ENCODE measurements around the gene CREB3L1. TPM values are rescaled to one million over a fixed set of nuclear protein-coding genes. Genes with fewer than 3 reads are reported as not detected.

The CREB3L1 gene
- total RNA-seq, 4 donors from 2014 or later, result 1.3 to 8.7 (median 3.7) TPM

GRCh38 chr11:46250745-46251052, 26.8 kb upstream of the CREB3L1 start:
- DNase-seq (ENCODE audit: extremely low spot score), result no peak
- Histone ChIP-seq H3K36me3 (no peaks in the 10 kb centered on the region), H3K27ac (replicated peaks in 1 of 4) (no peak overlapping the region), H3K9me3 (no peaks in the 10 kb centered on the region), H3K4me1 (no peaks in the 10 kb centered on the region), H3K27me3 (no peaks in the 10 kb centered on the region), H3K4me3 (no peak overlapping the region)
- WGBS, result 92% methylated on average over 2 of the region's 2 CpGs
- no peak for TF ChIP-seq POLR2AphosphoS5 (IDR thresholded peaks at IDR 0.05)
- no peak for TF ChIP-seq EP300 (IDR thresholded peaks at IDR 0.05)
- no peak for TF ChIP-seq POLR2A (IDR thresholded peaks at IDR 0.05; ENCODE audit: low read depth)
- TF ChIP-seq CTCF (IDR thresholded peaks at IDR 0.05), result no peak
- intact Hi-C loops (cut with DNase I), result no loop called here

GRCh38 chr11:46251954-46252353, 25.5 kb upstream of the CREB3L1 start:
- intact Hi-C loops (cut with DNase I), result no loop called here

DNA sequence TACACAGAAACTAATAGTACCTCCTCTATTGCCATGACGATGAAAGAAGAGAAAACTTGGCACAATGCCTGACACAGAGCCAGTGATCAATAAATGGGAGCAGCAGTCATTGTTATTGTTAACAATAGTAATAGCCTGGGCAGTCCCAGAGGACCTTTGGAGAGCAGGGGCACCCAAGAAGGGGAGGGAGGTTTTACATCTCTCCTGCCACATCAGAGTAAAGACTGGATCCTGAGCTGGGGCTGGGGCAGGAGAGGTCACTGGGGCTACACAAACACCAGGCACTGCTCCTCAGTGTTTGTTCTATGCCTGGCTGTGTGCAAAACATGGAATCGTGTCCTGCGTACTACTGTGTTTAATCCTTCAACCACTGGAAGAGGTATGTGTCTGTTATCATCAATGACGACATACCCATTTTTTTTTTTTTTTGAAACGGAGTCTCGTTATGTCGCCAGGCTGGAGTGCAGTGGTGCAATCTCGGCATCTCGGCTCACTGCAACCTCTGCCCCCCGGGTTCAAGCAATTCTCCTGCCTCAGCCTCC, 25.0 kb upstream of the CREB3L1 start:
- no peak for DNase-seq (ENCODE audit: extremely low spot score)
- Histone ChIP-seq H3K36me3 (no peaks in the 10 kb centered on the region), H3K4me3 (no peak overlapping the region), H3K9me3 (no peaks in the 10 kb centered on the region), H3K27ac (replicated peaks in 1 of 4) (no peak overlapping the region), H3K4me1 (no peaks in the 10 kb centered on the region), H3K27me3 (no peaks in the 10 kb centered on the region)
- no peak for TF ChIP-seq EP300 (IDR thresholded peaks at IDR 0.05)
- intact Hi-C loops (cut with DNase I), result no loop called here
- 81% methylated on average over 10 of the region's 10 CpGs for WGBS

More at GRCh38 chr11:46251954-46252353, 25.5 kb upstream of the CREB3L1 start:
- 81% methylated on average over 5 of the region's 6 CpGs for WGBS
- TF ChIP-seq POLR2A (IDR thresholded peaks at IDR 0.05; ENCODE audit: low read depth) (no peak), CTCF (IDR thresholded peaks at IDR 0.05) (no peak), POLR2AphosphoS5 (IDR thresholded peaks at IDR 0.05) (no peak), EP300 (IDR thresholded peaks at IDR 0.05) (no peak)
- Histone ChIP-seq H3K36me3 (no peaks in the 10 kb centered on the region), H3K27ac (replicated peaks in 1 of 4) (no peak overlapping the region), H3K27me3 (no peaks in the 10 kb centered on the region), H3K4me3 (no peak overlapping the region), H3K4me1 (no peaks in the 10 kb centered on the region), H3K9me3 (no peaks in the 10 kb centered on the region)
- no peak for DNase-seq (ENCODE audit: extremely low spot score)

DNA sequence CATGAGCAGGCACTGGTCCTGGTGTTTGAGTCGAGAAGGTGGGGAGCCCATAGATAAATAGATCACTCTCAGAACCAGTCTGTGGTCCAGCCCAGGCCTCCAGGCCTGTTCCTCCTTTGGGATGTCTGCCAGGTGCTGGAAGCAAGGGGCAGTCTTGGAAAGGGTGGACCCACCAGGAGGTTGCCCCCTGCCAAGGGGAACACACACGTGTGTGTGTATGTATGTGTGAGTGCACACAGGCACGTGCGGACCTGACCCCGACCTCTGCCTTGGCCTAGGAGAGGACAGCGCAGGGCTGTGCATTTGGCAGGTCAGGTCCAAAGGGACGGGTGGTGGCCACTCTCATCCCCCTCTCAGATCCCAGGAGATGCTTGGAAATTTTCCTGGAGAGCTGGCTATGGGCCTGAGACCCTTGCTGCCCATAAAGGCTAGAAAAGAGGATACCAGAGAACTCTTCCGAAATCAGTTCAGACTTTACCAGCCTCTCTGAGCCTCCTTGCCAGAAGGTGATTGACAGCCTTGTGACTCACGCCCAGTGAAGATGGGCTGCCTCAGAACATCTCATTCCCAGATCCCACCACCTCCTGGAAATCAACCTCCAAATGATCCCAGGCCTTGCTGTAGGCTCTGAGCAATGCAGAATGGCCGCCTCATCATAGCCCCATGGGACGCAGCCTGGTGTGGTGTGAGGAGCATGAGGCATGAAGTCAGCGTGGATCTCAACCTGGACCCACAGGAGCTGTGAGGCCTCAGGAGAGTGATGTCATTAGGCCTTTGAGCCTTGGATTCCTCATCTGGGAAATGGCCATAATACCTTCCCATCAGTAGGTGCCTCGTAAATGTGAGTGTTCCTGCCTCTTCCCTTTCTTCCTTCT, 24.0 kb upstream of the CREB3L1 start:
- intact Hi-C loops (cut with DNase I), result no loop called here
- 83% methylated on average over 8 of the region's 13 CpGs for WGBS
- DNase-seq (ENCODE audit: extremely low spot score), result no peak
- no peak for TF ChIP-seq POLR2AphosphoS5 (IDR thresholded peaks at IDR 0.05)
- TF ChIP-seq POLR2A (IDR thresholded peaks at IDR 0.05; ENCODE audit: low read depth), result no peak
- no peak for TF ChIP-seq EP300 (IDR thresholded peaks at IDR 0.05)
- TF ChIP-seq CTCF (IDR thresholded peaks at IDR 0.05), result no peak
- Histone ChIP-seq H3K27ac (replicated peaks in 1 of 4) (no peak overlapping the region), H3K4me1 (no peaks in the 10 kb centered on the region), H3K36me3 (no peaks in the 10 kb centered on the region), H3K9me3 (no peaks in the 10 kb centered on the region), H3K27me3 (no peaks in the 10 kb centered on the region), H3K4me3 (no peak overlapping the region)

DNA sequence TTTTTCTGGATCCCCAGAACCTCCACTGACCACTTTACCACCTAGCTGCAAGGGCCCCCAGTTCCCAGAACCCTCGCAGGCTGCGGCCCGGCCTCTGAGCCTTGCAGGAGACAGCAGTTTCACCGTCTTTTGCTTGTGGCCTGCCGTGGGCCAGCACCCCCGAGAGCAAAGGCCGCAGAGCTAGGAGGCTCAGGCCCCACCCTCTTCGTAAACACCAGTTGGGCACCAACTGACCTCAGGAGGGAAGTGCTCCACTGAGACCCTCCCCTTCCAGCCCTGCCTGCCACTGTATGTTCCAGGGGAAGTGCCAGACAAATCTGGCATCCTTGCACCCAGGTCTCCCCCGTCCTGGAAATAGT, 23.4 kb upstream of the CREB3L1 start:
- no peaks in the 10 kb centered on the region for H3K27me3 ChIP-seq
- H3K9me3 ChIP-seq, result no peaks in the 10 kb centered on the region
- no peak for DNase-seq (ENCODE audit: extremely low spot score)
- no peak for TF ChIP-seq POLR2A (IDR thresholded peaks at IDR 0.05; ENCODE audit: low read depth)
- no peak for TF ChIP-seq POLR2AphosphoS5 (IDR thresholded peaks at IDR 0.05)
- TF ChIP-seq EP300 (IDR thresholded peaks at IDR 0.05), result no peak
- no peak for TF ChIP-seq CTCF (IDR thresholded peaks at IDR 0.05)
- no peak overlapping the region for H3K4me3 ChIP-seq
- no peaks in the 10 kb centered on the region for H3K4me1 ChIP-seq
- 90% methylated on average over 9 of the region's 9 CpGs for WGBS
- no peak overlapping the region for H3K27ac ChIP-seq (replicated peaks in 1 of 4)
- intact Hi-C loops (cut with DNase I), result no loop called here
- H3K36me3 ChIP-seq, result no peaks in the 10 kb centered on the region

Measured in esophagus muscularis mucosa (tissue), 4 donors.